PC-9 (cell line): ENCODE measurements around the gene IRF7. TPM values are rescaled to one million over a fixed set of nuclear protein-coding genes. Genes with fewer than 3 reads are reported as not detected.

Experiments used
- BruUV-seq: library from RNA; stranded (reverse); fragments of 400-500 nt; replicated peaks from 2 replicates; lab custom pipeline; 2021; lab: Mats Ljungman, UMichigan
- CTCF ChIA-PET: fragments of 300-600 bp; sonication (Branson Sonifier 250); formaldehyde crosslinking; loops from one replicate; lab custom pipeline; 2022; ENCODE audit warnings: antibody characterized with exemption; lab: Charles Lee
- POLR2A ChIA-PET: fragments of 300-600 bp; sonication (Branson Sonifier 250); formaldehyde crosslinking; loops from one replicate; lab custom pipeline; 2022; ENCODE audit warnings: antibody characterized with exemption; ENCODE audit not compliant: unreplicated experiment; lab: Charles Lee
- DNase-seq, 2 experiments: peaks; one replicate each; pipeline versions ENCODE4 v3.0.0 to v3.0.0-alpha.2; 2015 to 2022; ENCODE audit warnings: mixed read lengths in 1 of 2
- H2AFZ ChIP-seq: fragments of 200-600 bp; sonication (generic); 2 replicates; pipeline ENCODE4 v1.8.1; 2017; ENCODE audit warnings: antibody characterized with exemption
- H3F3A ChIP-seq: fragments of 200-600 bp; sonication (generic); 2 replicates; pipeline ENCODE4 v1.8.1; 2017; ENCODE audit warnings: antibody characterized with exemption, mild to moderate bottlenecking, low read depth; ENCODE audit not compliant: insufficient read depth
- H3K27ac ChIP-seq: fragments of 200-600 bp; sonication (generic); 2 replicates; pipeline ENCODE4 v1.6.1; 2016; ENCODE audit warnings: mixed run types
- H3K27me3 ChIP-seq: fragments of 200-600 bp; sonication (generic); 2 replicates; pipeline ENCODE4 v1.6.1; 2016; ENCODE audit warnings: low read depth, mixed run types; ENCODE audit not compliant: insufficient read depth
- H3K36me3 ChIP-seq: fragments of 200-600 bp; sonication (generic); 2 replicates; pipeline ENCODE4 v1.6.1; 2016; ENCODE audit warnings: low read depth, mixed run types
- H3K4me1 ChIP-seq: fragments of 200-600 bp; sonication (generic); replicated peaks from 2 replicates; pipeline ENCODE4 v1.6.1; 2016; ENCODE audit warnings: mixed run types; ENCODE audit not compliant: insufficient read depth
- H3K4me2 ChIP-seq: fragments of 200-600 bp; sonication (generic); 2 replicates; pipeline ENCODE4 v1.6.1; 2017; ENCODE audit warnings: mixed run types
- H3K4me3 ChIP-seq: fragments of 200-600 bp; sonication (generic); 2 replicates; pipeline ENCODE4 v1.6.1; 2016; ENCODE audit warnings: mixed run types
- H3K79me2 ChIP-seq: fragments of 200-600 bp; sonication (generic); 2 replicates; pipeline ENCODE4 v1.6.1; 2017; ENCODE audit warnings: low read depth, mixed run types
- H3K9me2 ChIP-seq: fragments of 200-600 bp; sonication (generic); 2 replicates; pipeline ENCODE4 v1.8.1; 2017; ENCODE audit warnings: mild to moderate bottlenecking; ENCODE audit not compliant: insufficient read depth
- H3K9me3 ChIP-seq: fragments of 200-600 bp; sonication (generic); 2 replicates; pipeline ENCODE4 v1.8.1; 2016; ENCODE audit warnings: low read depth; ENCODE audit not compliant: insufficient read depth
- H4K20me1 ChIP-seq: fragments of 200-600 bp; sonication (generic); 2 replicates; pipeline ENCODE4 v1.8.1; 2017; ENCODE audit not compliant: insufficient read depth
- EZH2 ChIP-seq: fragments of 200-600 bp; sonication (generic); IDR thresholded peaks from 2 replicates; pipeline ENCODE4 v1.8.0; 2017; ENCODE audit warnings: antibody characterized with exemption, low read depth
- intact Hi-C: fragments of 100-400 bp; cut with micrococcal nuclease; formaldehyde crosslinking; loops from one replicate; pipeline ENCODE4 v1.10.0; 2022; ENCODE audit not compliant: unreplicated experiment
- total RNA-seq: library from RNA; stranded (reverse); gene quantifications from 2 replicates; pipeline ENCODE4 v1.2.3, GENCODE V29; 2021
- TF ChIP-seq, protein P1 (sequence below): fragments of 200-600 bp; sonication (generic); conservative IDR thresholded peaks from 2 replicates; pipeline ENCODE4 v1.6.1; 2017; ENCODE audit warnings: mixed run types, antibody characterized with exemption, mild to moderate bottlenecking, moderate library complexity

Gene IRF7
- total RNA-seq, 1 experiment from 2014 or later: 10.7 TPM

DNA sequence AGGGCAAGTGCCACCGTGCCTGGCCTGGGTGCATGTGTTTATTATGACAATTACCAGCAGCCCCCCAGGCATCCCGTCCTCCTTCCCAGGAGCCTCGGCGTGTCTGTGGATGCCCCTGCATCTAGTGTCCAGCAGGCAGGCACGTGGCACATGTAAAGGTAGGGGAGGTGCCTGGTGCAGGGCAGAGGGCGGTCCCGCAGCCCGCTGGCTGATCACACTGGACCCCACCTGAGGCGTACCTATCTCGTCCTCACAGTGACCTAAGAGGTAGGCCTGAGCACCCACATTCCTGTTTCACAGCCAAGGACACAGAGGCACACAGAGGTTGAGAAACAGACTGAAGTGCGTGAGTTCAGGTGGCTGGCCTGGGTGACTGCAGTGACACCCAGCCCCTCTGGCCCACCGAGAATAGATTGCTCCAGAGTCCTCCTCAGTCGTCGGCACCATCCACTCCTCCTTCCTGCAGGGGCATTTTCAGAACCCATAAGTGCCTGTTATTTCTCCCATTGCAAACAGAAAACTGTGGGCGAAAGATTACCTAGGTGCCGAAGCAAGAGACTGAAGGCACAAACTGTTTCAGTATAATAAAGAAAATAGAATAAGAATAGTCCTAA, 42.5 kb downstream of the IRF7 start:
- Histone ChIP-seq H3K4me1 (peaks cover 15% of the 10 kb centered on the region), H2AFZ (no peak overlapping the region), H3K27ac (no peak overlapping the region), H3F3A (no peaks in the 10 kb centered on the region), H3K4me3 (no peak overlapping the region), H3K27me3 (no peaks in the 10 kb centered on the region), H3K79me2 (peaks cover 16% of the 10 kb centered on the region), H4K20me1 (peaks cover 13% of the 10 kb centered on the region), H3K9me2 (no peaks in the 10 kb centered on the region), H3K4me2 (no peak overlapping the region), H3K36me3 (no peaks in the 10 kb centered on the region; the same call in 1 of the 2 replicates), H3K9me3 (no peaks in the 10 kb centered on the region)
- ChIA-PET CTCF (no interaction called here), POLR2A (no interaction called here)
- DNase-seq: no peak
- TF ChIP-seq EZH2: no peak
- TF ChIP-seq, protein P1, sequence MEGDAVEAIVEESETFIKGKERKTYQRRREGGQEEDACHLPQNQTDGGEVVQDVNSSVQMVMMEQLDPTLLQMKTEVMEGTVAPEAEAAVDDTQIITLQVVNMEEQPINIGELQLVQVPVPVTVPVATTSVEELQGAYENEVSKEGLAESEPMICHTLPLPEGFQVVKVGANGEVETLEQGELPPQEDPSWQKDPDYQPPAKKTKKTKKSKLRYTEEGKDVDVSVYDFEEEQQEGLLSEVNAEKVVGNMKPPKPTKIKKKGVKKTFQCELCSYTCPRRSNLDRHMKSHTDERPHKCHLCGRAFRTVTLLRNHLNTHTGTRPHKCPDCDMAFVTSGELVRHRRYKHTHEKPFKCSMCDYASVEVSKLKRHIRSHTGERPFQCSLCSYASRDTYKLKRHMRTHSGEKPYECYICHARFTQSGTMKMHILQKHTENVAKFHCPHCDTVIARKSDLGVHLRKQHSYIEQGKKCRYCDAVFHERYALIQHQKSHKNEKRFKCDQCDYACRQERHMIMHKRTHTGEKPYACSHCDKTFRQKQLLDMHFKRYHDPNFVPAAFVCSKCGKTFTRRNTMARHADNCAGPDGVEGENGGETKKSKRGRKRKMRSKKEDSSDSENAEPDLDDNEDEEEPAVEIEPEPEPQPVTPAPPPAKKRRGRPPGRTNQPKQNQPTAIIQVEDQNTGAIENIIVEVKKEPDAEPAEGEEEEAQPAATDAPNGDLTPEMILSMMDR: no peak
- intact Hi-C loops: no loop called here
- BruUV-seq: no TSS peak

DNA sequence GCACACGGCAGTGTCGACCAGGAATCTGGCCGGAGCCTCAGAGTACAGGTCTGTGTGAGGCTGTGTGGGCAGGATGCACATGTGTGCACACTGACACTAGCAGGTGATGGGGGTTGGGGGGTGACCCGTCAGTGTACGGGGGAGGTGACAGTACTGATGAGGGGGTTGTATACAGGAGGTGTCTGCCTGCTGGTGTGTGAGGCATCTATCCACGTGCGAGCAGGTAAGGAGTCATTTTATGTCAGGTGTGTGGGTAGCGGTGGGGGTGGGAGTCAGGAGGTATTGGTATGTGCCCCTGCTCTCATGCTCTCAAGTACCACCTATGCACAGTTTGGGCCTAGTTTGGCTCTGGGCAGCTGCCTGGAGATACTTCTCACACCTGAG, 44.0 kb downstream of the IRF7 start:
- CTCF ChIA-PET: no interaction called here
- BruUV-seq: no TSS peak
- Histone ChIP-seq H3K36me3 (no peaks in the 10 kb centered on the region), H3K9me2 (no peaks in the 10 kb centered on the region), H3F3A (no peaks in the 10 kb centered on the region), H3K9me3 (no peaks in the 10 kb centered on the region), H3K27ac (no peak overlapping the region), H3K79me2 (peaks cover 1% of the 10 kb centered on the region), H4K20me1 (no peaks in the 10 kb centered on the region), H3K4me2 (no peak overlapping the region), H3K27me3 (no peaks in the 10 kb centered on the region), H2AFZ (no peak overlapping the region), H3K4me3 (no peak overlapping the region), H3K4me1 (0 out of 2 replicates have a peak, but pooled peaks cover 6% of the 10 kb centered on the region)
- intact Hi-C loops: no loop called here
- DNase-seq: no peak
- no peak for TF ChIP-seq EZH2
- TF ChIP-seq, protein P1: no peak
- POLR2A ChIA-PET: no interaction called here

DNA sequence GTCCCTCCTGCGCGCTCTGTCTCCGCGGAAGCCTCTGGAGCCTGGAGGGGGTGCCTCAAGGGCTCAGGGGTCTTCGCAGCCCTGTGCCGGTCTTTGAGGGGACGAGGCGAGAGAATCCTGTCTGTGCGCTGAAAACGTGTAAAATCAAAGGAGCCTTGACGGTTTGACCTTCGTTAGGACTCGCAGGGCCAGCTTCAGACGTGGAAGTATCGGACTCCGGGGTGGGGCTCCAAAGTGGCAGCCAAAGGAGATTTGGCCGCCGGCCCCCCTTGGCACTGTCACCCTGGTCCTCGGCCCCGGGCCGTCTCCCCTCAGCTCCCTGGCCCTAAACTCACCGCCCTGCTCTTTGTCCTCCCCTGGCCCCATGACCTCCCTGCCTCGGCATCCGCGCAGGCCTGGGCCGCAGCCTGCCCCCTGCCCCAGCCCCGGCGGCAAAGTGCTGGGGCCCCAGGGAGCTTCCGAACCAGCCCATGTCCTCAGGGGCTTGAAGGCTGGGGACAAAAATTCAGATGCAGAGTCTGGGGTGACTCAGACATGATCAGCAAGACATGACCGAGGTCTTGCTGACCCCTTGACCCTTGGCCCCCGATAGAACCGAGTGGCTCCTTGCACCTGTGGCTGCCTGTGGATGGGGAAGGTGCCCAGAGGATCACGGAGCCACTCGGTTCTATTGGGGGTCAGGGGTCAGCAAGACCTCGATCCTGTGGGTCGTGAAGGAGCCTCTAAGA, 46.4 kb downstream of the IRF7 start:
- peak overlapping the region; percentile 57; the same call in 1 of the 2 replicates for H3K4me3 ChIP-seq
- H3K27ac ChIP-seq: no peak overlapping the region
- H3K9me3 ChIP-seq: no peaks in the 10 kb centered on the region
- no peaks in the 10 kb centered on the region for H3K79me2 ChIP-seq
- H2AFZ ChIP-seq: no peak overlapping the region
- H3K4me1 ChIP-seq: 0 out of 2 replicates have a peak, but pooled peaks cover 6% of the 10 kb centered on the region
- TSS peak; percentile 32 for BruUV-seq
- H3K4me2 ChIP-seq: peak overlapping the region; percentile 85
- intact Hi-C loops: loop anchor here (10.0 kb wide), 1 partner anchor 155 kb away; no protein-coding TSS in a partner anchor
- DNase-seq: no peak
- no peaks in the 10 kb centered on the region for H3K36me3 ChIP-seq
- CTCF ChIA-PET: no interaction called here
- no peaks in the 10 kb centered on the region for H3K27me3 ChIP-seq
- no peaks in the 10 kb centered on the region; the same call in 1 of the 2 replicates for H3F3A ChIP-seq
- no peaks in the 10 kb centered on the region for H4K20me1 ChIP-seq
- POLR2A ChIA-PET: no interaction called here
- no peaks in the 10 kb centered on the region for H3K9me2 ChIP-seq
- TF ChIP-seq, protein P1: no peak
- no peak for TF ChIP-seq EZH2
